ENCODE measurements around the gene CDH18. TPM values are rescaled to one million over a fixed set of nuclear protein-coding genes. Genes with fewer than 3 reads are reported as not detected.
"Not testable (repeated sequence)": the region's sequence is repeated elsewhere in the genome, so short reads cannot be mapped to it uniquely, and the experiment has no call there.

The CDH18 gene
- total RNA-seq, 1 donor from 2014 or later, result 0.49 TPM

DNA sequence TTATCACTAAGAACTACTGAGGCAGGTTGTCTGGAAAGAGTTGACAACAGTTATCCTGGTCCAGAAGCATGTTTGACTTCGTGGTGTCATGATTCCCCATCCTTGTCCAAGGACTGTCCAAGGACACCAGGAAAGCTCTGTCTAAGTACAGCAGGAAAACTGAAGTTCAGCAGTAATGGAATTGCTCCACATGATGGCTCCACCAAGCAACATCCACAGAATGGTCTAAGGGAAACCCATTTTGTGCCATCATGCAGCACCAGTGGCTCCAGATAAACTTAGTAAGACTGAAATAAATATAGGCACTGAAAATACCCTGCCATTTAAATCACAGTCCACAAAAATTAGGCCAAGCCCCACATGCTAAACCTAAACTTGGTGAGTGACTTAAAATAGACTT, 192.8 kb downstream of the CDH18 start:
- Mint-ChIP-seq H3K4me1 (ENCODE audit: low read depth, unreplicated experiment) (no peaks in the 10 kb centered on the region), H3K36me3 (ENCODE audit: unreplicated experiment) (no peaks in the 10 kb centered on the region), H3K9me3 (ENCODE audit: unreplicated experiment) (no peaks in the 10 kb centered on the region), H3K27me3 (ENCODE audit: unreplicated experiment) (no peaks in the 10 kb centered on the region), H3K27ac (ENCODE audit: unreplicated experiment) (no peak overlapping the region), H3K4me3 (ENCODE audit: unreplicated experiment) (no peak overlapping the region)
- DNase-seq, result no peak
- TF ChIP-seq, protein P1, sequence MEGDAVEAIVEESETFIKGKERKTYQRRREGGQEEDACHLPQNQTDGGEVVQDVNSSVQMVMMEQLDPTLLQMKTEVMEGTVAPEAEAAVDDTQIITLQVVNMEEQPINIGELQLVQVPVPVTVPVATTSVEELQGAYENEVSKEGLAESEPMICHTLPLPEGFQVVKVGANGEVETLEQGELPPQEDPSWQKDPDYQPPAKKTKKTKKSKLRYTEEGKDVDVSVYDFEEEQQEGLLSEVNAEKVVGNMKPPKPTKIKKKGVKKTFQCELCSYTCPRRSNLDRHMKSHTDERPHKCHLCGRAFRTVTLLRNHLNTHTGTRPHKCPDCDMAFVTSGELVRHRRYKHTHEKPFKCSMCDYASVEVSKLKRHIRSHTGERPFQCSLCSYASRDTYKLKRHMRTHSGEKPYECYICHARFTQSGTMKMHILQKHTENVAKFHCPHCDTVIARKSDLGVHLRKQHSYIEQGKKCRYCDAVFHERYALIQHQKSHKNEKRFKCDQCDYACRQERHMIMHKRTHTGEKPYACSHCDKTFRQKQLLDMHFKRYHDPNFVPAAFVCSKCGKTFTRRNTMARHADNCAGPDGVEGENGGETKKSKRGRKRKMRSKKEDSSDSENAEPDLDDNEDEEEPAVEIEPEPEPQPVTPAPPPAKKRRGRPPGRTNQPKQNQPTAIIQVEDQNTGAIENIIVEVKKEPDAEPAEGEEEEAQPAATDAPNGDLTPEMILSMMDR (IDR thresholded peaks at IDR 0.05; ENCODE audit: partially characterized antibody, unreplicated experiment), result no peak

DNA sequence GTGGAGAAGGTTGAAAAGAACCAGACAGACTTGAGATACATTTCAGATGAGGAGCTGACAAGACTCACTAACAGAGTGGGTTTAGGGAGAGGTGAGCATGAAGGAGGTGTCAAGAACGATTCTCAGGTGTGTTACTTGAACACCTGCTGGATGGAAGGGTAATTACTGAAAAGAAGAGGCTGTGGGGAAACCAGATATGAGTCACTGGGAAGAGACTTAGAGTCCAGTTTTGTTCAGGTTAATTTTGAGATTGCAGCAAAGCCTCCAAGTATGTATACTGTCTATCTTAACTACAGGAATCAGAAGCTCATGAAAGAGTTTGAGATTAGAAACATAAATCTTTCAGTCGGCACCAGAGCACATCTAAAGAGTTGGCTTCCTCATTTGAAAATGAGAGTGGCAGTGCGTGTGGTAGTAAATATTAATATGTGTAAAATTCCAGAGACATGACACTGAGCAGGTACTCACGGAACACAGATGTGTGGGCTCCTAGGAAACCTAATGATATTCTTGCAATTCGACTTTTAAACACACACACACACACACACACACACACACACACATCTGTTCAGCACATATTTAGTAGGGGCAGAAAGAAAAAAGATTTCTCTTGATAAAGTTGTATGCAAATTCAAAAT, 197.1 kb downstream of the CDH18 start:
- TF ChIP-seq, protein P1 (IDR thresholded peaks at IDR 0.05; ENCODE audit: partially characterized antibody, unreplicated experiment), result no peak
- Mint-ChIP-seq H3K4me1 (ENCODE audit: low read depth, unreplicated experiment) (no peaks in the 10 kb centered on the region), H3K27me3 (ENCODE audit: unreplicated experiment) (no peaks in the 10 kb centered on the region), H3K27ac (ENCODE audit: unreplicated experiment) (no peak overlapping the region), H3K36me3 (ENCODE audit: unreplicated experiment) (no peaks in the 10 kb centered on the region), H3K4me3 (ENCODE audit: unreplicated experiment) (no peak overlapping the region), H3K9me3 (ENCODE audit: unreplicated experiment) (no peaks in the 10 kb centered on the region)
- DNase-seq, result no peak

DNA sequence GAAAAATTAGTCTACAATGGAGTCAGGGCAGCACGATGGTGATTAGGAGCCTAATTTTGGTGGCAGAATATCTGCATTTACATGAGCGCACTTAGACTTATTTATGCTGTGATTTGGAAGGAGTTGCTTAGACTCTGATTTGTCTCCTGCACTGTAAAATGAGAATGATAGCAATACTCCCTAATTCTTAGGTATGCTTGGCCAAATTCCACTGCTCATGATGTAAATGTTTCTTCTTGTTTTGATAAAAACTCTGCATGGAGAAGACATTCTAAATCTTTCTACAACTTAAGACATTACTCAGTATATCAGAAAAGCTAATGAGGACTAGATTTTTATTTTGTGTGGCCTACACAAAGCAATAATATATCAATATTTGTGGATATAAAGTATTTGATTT, 205.4 kb downstream of the CDH18 start:
- no peaks in the 10 kb centered on the region for H3K27me3 Mint-ChIP-seq (ENCODE audit: unreplicated experiment)
- H3K4me1 Mint-ChIP-seq (ENCODE audit: low read depth, unreplicated experiment), result no peaks in the 10 kb centered on the region
- no peaks in the 10 kb centered on the region for H3K9me3 Mint-ChIP-seq (ENCODE audit: unreplicated experiment)
- DNase-seq, result no peak
- TF ChIP-seq, protein P1 (IDR thresholded peaks at IDR 0.05; ENCODE audit: partially characterized antibody, unreplicated experiment), result no peak
- no peak overlapping the region for H3K27ac Mint-ChIP-seq (ENCODE audit: unreplicated experiment)
- no peaks in the 10 kb centered on the region for H3K36me3 Mint-ChIP-seq (ENCODE audit: unreplicated experiment)
- H3K4me3 Mint-ChIP-seq (ENCODE audit: unreplicated experiment), result no peak overlapping the region

DNA sequence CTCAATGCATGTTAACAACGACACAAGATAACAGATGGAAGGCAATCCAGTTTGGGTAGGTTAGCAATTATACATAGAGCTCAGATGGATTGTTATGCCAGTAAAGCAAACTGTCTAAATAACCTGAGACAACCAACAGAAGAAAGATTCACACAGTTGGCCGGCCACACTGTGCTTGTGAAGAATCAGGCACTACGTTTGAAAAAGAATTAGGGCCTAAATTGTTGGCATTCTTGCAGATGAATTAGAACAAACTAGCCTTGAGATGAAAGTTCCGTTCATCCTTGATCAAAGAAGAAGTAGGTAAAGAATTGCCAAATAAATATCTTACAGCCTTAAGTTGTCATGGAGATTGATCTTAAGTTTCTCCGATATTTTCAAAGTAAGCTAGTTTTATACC, 210.6 kb downstream of the CDH18 start:
- Mint-ChIP-seq H3K27me3 (ENCODE audit: unreplicated experiment) (no peaks in the 10 kb centered on the region), H3K4me3 (ENCODE audit: unreplicated experiment) (no peak overlapping the region), H3K36me3 (ENCODE audit: unreplicated experiment) (no peaks in the 10 kb centered on the region), H3K27ac (ENCODE audit: unreplicated experiment) (no peak overlapping the region), H3K4me1 (ENCODE audit: low read depth, unreplicated experiment) (no peaks in the 10 kb centered on the region), H3K9me3 (ENCODE audit: unreplicated experiment) (no peaks in the 10 kb centered on the region)
- TF ChIP-seq, protein P1 (IDR thresholded peaks at IDR 0.05; ENCODE audit: partially characterized antibody, unreplicated experiment), result no peak
- DNase-seq, result no peak

DNA sequence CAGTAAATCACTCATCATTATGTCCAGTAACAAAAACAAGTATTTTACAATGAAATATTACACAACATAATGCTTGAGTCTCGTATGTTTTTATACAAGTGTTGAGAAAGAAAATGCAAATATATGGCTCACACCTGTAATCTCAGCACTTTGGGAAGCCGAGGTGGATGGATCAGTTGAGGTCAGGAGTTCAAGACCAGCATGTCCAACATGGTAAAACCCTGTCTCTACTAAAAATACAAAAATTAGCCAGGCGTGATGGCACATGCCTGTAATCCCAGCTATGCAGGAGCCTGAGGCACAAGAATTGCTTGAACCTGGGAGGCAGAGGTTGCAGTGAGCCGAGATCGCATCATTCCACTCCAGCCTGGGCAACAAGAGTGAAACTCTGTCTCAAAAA, 211.1 kb downstream of the CDH18 start:
- not testable (repeated sequence) for H3K4me3 Mint-ChIP-seq (ENCODE audit: unreplicated experiment); H3K36me3 Mint-ChIP-seq (ENCODE audit: unreplicated experiment); DNase-seq; H3K27me3 Mint-ChIP-seq (ENCODE audit: unreplicated experiment); H3K9me3 Mint-ChIP-seq (ENCODE audit: unreplicated experiment); H3K27ac Mint-ChIP-seq (ENCODE audit: unreplicated experiment); H3K4me1 Mint-ChIP-seq (ENCODE audit: low read depth, unreplicated experiment)
